ENCODE measurements around the gene DUSP8. TPM values are rescaled to one million over a fixed set of nuclear protein-coding genes. Genes with fewer than 3 reads are reported as not detected.

The DUSP8 gene
- total RNA-seq, 1 donor from 2014 or later: 18.0 TPM

DNA sequence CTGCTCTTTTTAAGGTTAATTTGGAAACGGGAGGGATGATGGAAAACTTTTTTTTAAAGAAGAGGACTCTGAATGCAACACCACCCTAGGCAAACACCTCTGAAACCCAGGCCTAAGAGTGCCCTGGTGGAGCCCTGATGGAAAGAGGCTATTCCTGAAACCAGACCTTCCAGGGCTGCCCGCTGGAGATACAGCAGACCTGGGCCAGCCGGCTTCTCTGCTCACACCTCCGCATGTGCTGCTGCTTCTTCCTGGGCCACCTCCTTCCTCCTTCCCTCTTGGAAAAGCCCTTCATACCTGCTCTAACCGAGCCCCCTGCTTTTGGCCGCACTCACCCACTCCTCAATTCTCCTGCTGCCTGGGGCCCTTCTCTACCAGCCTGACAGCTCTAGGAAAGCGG is 37.9 kb downstream of the DUSP8 start:
- Histone ChIP-seq H3K9me3 (no peaks in the 10 kb centered on the region), H3K27me3 (no peaks in the 10 kb centered on the region), H3K4me1 (peaks cover 38% of the 10 kb centered on the region), H3K27ac (no peak overlapping the region), H3K36me3 (peaks cover 14% of the 10 kb centered on the region), H3K4me3 (no peak overlapping the region)
- ATAC-seq (no peak), DNase-seq (no peak)
- TF ChIP-seq, protein P1, sequence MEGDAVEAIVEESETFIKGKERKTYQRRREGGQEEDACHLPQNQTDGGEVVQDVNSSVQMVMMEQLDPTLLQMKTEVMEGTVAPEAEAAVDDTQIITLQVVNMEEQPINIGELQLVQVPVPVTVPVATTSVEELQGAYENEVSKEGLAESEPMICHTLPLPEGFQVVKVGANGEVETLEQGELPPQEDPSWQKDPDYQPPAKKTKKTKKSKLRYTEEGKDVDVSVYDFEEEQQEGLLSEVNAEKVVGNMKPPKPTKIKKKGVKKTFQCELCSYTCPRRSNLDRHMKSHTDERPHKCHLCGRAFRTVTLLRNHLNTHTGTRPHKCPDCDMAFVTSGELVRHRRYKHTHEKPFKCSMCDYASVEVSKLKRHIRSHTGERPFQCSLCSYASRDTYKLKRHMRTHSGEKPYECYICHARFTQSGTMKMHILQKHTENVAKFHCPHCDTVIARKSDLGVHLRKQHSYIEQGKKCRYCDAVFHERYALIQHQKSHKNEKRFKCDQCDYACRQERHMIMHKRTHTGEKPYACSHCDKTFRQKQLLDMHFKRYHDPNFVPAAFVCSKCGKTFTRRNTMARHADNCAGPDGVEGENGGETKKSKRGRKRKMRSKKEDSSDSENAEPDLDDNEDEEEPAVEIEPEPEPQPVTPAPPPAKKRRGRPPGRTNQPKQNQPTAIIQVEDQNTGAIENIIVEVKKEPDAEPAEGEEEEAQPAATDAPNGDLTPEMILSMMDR (IDR thresholded peaks at IDR 0.05): no peak
- intact Hi-C loops (cut with DNase I): no loop called here

DNA sequence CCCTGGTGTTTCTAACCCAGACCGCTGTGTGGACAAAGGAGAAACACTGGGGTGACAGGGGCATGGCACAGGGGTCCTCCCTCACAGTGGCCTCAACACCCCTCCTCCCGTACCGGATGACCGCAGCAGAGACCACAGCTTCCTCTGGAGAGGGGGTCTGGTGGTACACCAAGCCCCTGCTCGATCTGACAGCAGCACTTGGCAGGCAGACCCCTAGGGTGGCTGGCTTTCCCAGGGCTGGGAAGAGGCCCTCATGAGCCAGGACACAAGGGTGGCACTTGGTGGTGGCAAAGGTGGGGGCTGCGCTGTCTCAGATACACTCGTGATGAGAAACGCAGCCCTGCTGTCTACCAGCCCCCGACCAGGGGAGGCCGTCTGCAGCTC is 38.7 kb downstream of the DUSP8 start:
- Histone ChIP-seq H3K27ac (peak overlapping the region; percentile 75), H3K4me1 (peaks cover 38% of the 10 kb centered on the region), H3K36me3 (peaks cover 14% of the 10 kb centered on the region), H3K27me3 (no peaks in the 10 kb centered on the region), H3K9me3 (no peaks in the 10 kb centered on the region), H3K4me3 (no peak overlapping the region)
- ATAC-seq (no peak), DNase-seq (no peak)
- TF ChIP-seq, protein P1 (IDR thresholded peaks at IDR 0.05): no peak
- intact Hi-C loops (cut with DNase I): no loop called here

DNA sequence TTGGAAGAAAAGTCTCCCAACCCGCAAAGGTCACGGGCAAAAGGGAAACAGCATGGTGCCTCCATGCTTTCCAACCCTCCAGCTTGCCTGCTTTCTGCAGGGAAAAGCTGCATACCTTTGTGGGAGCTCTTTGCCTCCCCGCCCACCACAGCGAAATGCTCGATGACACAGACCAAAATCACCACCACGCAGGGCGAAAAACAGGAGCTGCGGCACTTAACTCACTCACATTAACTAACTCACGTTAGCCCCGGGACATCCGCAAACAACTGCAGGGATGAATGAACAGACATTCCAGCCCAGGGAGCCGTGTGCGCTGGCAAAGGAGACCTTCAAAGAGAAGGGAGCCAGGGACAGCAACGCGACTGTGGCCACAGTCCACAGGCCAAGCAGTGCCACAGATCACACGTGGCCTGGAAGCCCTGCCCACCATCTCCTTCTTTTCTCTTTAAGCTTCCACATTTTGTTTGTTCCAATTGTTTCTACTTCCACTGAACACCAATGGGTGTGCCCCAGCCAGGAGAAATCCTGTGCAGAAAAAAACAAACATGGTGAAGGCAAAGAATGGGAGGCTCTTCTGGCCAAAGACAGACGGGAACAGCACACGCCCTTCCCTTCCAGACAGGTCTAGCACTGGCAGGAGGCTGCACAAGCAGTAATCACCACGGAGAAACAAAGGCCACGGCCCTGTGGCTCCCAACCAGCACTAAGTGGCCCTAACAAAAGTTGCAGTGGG is 39.3 kb downstream of the DUSP8 start:
- DNase-seq: no peak
- H3K36me3 ChIP-seq: peaks cover 14% of the 10 kb centered on the region
- peak; percentile 28 for ATAC-seq
- H3K27ac ChIP-seq: peak overlapping the region; percentile 60
- TF ChIP-seq, protein P1 (IDR thresholded peaks at IDR 0.05): no peak
- intact Hi-C loops (cut with DNase I): no loop called here
- H3K27me3 ChIP-seq: no peaks in the 10 kb centered on the region
- peaks cover 38% of the 10 kb centered on the region for H3K4me1 ChIP-seq
- no peak overlapping the region for H3K4me3 ChIP-seq
- no peaks in the 10 kb centered on the region for H3K9me3 ChIP-seq

DNA sequence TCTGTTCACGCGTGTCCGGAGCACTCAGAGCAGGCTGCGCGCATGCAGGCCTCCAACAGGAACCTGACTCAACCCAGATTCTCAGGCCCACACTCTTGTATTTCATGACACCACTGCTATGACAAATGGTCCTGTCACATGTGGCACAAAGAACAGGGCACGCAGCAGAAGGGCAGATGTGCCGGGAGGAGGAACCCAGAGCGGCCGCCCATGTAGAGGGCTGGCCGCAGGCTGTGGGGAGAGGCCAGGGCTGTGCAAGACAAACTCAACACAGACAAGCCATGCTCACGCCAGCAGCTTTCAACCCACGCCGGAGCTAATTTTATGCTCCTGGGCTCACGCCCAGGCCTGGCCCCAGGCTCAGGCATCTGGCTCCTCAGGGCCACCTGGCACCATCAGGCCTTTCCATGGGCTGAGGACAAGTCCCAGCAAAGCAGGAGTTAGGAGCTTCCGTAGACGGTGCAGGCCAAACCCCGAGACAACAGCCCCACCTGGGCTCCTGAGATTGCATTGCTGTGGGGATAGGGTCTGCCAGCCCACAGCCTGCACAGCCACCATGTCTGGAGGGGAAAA is 40.0 kb downstream of the DUSP8 start:
- peak; percentile 11 for ATAC-seq
- peaks cover 38% of the 10 kb centered on the region for H3K4me1 ChIP-seq
- no peak for DNase-seq
- H3K36me3 ChIP-seq: peaks cover 14% of the 10 kb centered on the region
- H3K27me3 ChIP-seq: no peaks in the 10 kb centered on the region
- intact Hi-C loops (cut with DNase I): no loop called here
- no peak overlapping the region for H3K4me3 ChIP-seq
- H3K27ac ChIP-seq: peak overlapping the region; percentile 60
- TF ChIP-seq, protein P1 (IDR thresholded peaks at IDR 0.05): no peak
- H3K9me3 ChIP-seq: no peaks in the 10 kb centered on the region

DNA sequence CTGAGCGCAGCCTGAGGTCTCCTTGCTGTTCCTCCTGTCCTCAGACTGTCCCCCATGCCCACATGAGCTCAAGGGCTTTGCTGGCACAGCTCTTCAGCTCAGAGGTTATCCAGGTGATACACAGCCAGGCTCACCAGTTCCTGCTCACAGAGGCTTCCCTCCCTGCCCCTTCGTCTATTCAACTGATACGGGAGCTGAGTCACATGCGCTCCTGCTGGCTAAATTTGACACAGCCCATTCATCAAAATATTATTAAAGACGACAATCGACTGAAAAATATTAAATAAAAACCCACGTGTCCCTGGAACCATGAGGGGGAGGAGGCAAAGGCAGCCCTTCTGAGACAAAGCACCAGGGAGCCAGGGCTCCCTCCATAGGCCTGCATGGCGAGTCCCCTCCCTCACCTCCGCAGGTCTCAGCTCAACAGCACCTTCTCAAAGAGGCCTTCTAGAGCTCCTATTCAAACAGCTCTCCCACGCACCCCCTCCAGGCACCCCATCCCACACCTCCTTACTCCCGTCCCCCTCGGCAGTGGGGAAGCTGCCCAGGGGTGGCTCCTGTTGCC is 40.5 kb downstream of the DUSP8 start:
- Histone ChIP-seq H3K27me3 (no peaks in the 10 kb centered on the region), H3K36me3 (peaks cover 14% of the 10 kb centered on the region), H3K4me1 (peaks cover 35% of the 10 kb centered on the region), H3K27ac (no peak overlapping the region), H3K4me3 (no peak overlapping the region), H3K9me3 (no peaks in the 10 kb centered on the region)
- intact Hi-C loops (cut with DNase I): no loop called here
- TF ChIP-seq, protein P1 (IDR thresholded peaks at IDR 0.05): no peak
- DNase-seq (no peak), ATAC-seq (no peak)
